Measurements from ENCODE around the gene CAMK1D. TPM values are rescaled to one million over a fixed set of nuclear protein-coding genes. Genes with fewer than 3 reads are reported as not detected.

Gene CAMK1D
- total and polyA plus RNA-seq, 2 of the 4 experiments (the other 2 are of a cell fraction) = 5.0 to 5.3 TPM

DNA sequence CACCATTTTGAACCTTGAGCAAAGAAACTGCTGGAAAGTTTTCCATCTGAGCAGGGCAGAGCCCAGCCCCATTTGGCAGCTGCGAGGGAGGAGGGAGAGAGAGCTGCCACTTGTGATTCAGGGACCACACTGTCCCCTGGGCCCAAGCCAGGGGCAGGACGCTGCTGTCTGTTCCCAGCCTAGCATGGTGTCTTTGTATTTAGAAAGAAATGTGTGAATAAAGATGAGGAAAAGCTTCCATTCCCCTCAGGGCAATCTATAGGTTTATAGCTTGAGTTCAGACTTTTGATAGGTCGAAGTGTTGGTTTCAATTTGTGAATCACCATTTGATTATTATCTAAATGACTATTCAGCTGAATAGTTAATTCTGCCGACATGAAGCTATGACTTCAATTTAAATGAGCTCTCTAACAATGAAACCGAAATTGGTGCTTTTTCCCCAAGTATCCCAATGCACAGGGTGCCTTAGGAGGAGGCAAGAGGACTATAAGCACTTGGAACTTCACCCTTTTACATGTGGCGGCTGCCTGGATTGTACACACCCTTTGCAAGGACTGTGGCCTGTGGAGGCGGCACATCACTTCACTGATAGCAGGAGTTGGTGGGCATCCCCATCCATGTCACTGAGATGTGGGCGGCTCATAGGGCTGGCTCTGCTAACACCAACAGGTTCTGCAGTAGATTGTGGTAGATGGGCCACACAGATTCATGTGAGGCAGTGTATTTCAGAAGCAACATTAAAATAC is 428.7 kb downstream of the CAMK1D start:
- no TSS peak for BruUV-seq (replicated peaks)
- Histone ChIP-seq H3K9me3 (ENCODE audit: control insufficient read depth, insufficient read depth, low read length) (no peaks in the 10 kb centered on the region), H2AK5ac (ENCODE audit: low read depth, low read length) (no peak overlapping the region), H3K23ac (ENCODE audit: low read depth, low read length) (no peak overlapping the region), H3K9ac (ENCODE audit: low read depth, low read length) (no peak overlapping the region), H2BK5ac (ENCODE audit: low read depth, low read length, poor library complexity, severe bottlenecking) (no peak overlapping the region), H3K4me2 (ENCODE audit: low read depth, low read length) (no peak overlapping the region), H4K91ac (ENCODE audit: insufficient read depth, low read depth, low read length) (no peak overlapping the region), H3K27me3 (ENCODE audit: control insufficient read depth, insufficient read depth, low read length) (no peaks in the 10 kb centered on the region; the same call in 1 of the 2 replicates), H2BK15ac (ENCODE audit: low read depth, low read length) (no peak overlapping the region), H3K4me3 (ENCODE audit: insufficient read depth, low read depth, low read length) (no peak overlapping the region), H3K9me1 (ENCODE audit: insufficient read depth, low read length) (peaks cover 2% of the 10 kb centered on the region; the same call in 1 of the 2 replicates), H4K20me1 (ENCODE audit: insufficient read depth, low read length) (no peaks in the 10 kb centered on the region), H3K4me1 (ENCODE audit: control insufficient read depth, insufficient read depth, low read length) (peaks cover 2% of the 10 kb centered on the region; the same call in 1 of the 2 replicates), H3K27ac (ENCODE audit: insufficient read depth, low read length) (no peak overlapping the region), H3K4ac (ENCODE audit: low read depth, low read length) (no peak overlapping the region), H4K5ac (ENCODE audit: low read depth, low read length) (no peak overlapping the region), H2AK9ac (replicated peaks; ENCODE audit: low read depth, low read length, poor library complexity) (no peak overlapping the region), H3K56ac (ENCODE audit: extremely low read depth, insufficient read depth, low read length) (no peak overlapping the region), H3K36me3 (ENCODE audit: control insufficient read depth, insufficient read depth, low read length) (no peaks in the 10 kb centered on the region), H2AFZ (replicated peaks; ENCODE audit: low read length, poor library complexity) (no peak overlapping the region), H2BK120ac (ENCODE audit: low read depth, low read length) (no peak overlapping the region), H3K79me1 (ENCODE audit: low read depth in 1 of 2, low read length in 2 of 2) (no peaks in the 10 kb centered on the region), H3K18ac (ENCODE audit: low read depth, low read length) (no peak overlapping the region), H2BK20ac (ENCODE audit: low read depth, low read length) (no peak overlapping the region), H3K14ac (replicated peaks; ENCODE audit: low read depth, low read length) (no peak overlapping the region), H4K8ac (ENCODE audit: low read depth in 2 of 2, low read length in 2 of 2) (no peak overlapping the region)
- in situ Hi-C loops (cut with MboI; ENCODE audit: low sequenced_read_pairs) (no loop called here), intact Hi-C loops (cut with micrococcal nuclease) (no loop called here), dilution Hi-C loops (cut with HindIII; ENCODE audit: low sequenced_read_pairs, unreplicated experiment) (no loop called here)
- ChIA-PET POLR2A (ENCODE audit: unreplicated experiment) (no interaction called here), CTCF (no interaction called here)
- DNase-seq (no peak), ATAC-seq (ENCODE audit: low read depth) (no peak)
- no CpG with 5 or more reads among the region's 8 CpGs for WGBS, 2 experiments (ENCODE audit: extremely low coverage in 2 of 2, insufficient read length in 1 of 2)
- TF ChIP-seq MXI1 (IDR thresholded peaks at IDR 0.05; ENCODE audit: borderline replicate concordance, low read depth, low read length) (no peak), CEBPB (IDR thresholded peaks at IDR 0.05; ENCODE audit: low read depth, low read length) (no peak), SMC3 (IDR thresholded peaks at IDR 0.05; ENCODE audit: low read depth, low read length) (no peak)
- TF ChIP-seq, protein P1, sequence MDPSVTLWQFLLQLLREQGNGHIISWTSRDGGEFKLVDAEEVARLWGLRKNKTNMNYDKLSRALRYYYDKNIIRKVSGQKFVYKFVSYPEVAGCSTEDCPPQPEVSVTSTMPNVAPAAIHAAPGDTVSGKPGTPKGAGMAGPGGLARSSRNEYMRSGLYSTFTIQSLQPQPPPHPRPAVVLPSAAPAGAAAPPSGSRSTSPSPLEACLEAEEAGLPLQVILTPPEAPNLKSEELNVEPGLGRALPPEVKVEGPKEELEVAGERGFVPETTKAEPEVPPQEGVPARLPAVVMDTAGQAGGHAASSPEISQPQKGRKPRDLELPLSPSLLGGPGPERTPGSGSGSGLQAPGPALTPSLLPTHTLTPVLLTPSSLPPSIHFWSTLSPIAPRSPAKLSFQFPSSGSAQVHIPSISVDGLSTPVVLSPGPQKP (IDR thresholded peaks at IDR 0.05; ENCODE audit: borderline replicate concordance, low read depth, low read length) = no peak

All from IMR-90 (cell line).